ENCODE data around the gene ZNF799.
"Not testable (repeated sequence)": the region's sequence is repeated elsewhere in the genome, so short reads cannot be mapped to it uniquely, and the experiment has no call there.

Gene ZNF799

DNA sequence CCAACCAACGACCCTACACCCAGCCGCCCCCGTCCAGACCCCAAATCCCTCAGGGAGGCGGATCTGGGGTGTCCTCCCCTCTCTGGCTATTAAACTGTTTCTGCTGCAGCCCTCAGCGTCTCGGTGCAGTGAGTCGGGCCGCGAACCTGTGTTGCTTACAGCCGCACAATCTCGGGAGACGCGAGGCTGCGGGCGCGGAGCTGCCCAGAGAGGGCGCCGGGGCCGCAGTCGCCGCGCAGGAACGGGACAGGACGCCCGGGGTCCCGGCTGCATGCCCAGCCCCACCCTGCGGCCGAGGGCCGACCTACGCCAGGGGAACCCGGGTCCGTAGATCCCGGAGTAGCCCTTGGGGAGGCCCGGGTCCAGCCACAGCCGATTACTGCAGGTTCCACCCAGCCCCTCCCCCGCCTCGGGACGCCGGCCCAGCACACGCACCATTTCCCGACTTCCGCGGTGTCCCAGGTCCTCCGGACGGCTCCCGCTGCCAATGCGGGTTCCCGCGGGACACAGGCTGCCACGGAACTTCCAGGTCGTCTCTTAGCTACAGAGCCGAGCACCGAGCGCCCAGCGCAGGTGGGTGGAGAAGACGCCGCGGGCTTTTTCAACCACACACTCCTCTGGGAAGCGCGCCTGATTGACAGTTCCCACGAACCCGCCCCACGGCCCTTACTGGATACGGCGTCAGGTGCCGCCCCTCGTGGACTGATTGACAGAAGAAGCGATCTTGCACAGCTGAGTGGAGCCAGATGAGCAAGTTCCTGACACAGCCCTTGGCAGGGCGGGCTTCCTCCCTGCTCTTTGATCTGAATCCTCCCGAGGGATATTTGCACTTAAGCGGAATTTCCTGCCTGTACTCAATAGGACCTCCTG, at the start of gene ZNF799:
Gene ZNF799, minus strand, starts transcription at position 639 of the 870 bp plus-strand sequence. Its CDS starts 201 bp downstream, at position 438.
- FAIRE-seq (no peak), DNase-seq (ENCODE audit: low spot score) (peak; percentile 80)

GRCh38 chr19:12450844-12451243, 49.8 kb upstream of the ZNF799 start:
- no peak for DNase-seq (ENCODE audit: low spot score)

GRCh38 chr19:12448808-12449207, 47.7 kb upstream of the ZNF799 start:
- DNase-seq (ENCODE audit: low spot score) (no peak), FAIRE-seq (no peak)

More at GRCh38 chr19:12450844-12451243, 49.8 kb upstream of the ZNF799 start:
- no peak for FAIRE-seq

DNA sequence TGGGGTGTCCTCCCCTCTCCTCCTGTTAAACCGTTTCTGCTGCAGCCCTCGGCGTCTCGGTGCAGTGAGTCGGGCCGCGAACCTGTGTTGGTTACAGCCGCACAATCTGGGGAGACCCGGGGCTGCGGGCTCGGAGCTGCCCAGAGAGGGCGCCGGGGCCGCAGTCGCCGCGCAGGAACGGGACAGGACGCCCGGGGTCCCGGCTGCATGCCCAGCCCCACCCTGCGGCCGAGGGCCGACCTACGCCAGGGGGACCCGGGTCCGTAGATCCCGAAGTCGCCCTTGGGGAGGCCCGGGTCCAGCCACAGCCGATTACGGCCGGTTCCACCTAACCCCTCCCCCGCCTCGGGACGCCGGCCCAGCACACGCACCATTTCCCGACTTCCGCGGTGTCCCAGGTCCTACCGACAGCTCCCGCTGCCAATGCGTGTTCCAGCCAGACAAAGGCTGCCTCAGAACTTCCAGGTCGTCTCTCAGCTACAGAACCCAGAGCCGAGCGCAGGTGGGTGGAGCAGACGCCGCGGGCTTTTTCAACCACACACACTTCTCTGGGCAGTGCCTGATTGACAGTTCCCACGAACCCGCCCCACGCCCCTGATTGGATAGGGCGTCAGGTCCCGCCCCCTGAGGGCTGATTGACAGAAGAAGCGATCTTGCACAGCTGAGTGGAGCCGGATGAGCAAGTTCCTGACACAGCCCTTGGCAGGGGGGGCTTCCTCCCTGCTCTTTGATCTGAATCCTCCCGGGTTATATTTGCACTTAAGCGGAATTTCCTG, 39.7 kb upstream of the ZNF799 start, which contains the start of gene ZNF443:
Gene ZNF443, minus strand, starts transcription at position 481 of the 776 bp plus-strand sequence. Its CDS starts 107 bp downstream, at position 374.
- FAIRE-seq (no peak), DNase-seq (ENCODE audit: low spot score) (peak; percentile 84)

DNA sequence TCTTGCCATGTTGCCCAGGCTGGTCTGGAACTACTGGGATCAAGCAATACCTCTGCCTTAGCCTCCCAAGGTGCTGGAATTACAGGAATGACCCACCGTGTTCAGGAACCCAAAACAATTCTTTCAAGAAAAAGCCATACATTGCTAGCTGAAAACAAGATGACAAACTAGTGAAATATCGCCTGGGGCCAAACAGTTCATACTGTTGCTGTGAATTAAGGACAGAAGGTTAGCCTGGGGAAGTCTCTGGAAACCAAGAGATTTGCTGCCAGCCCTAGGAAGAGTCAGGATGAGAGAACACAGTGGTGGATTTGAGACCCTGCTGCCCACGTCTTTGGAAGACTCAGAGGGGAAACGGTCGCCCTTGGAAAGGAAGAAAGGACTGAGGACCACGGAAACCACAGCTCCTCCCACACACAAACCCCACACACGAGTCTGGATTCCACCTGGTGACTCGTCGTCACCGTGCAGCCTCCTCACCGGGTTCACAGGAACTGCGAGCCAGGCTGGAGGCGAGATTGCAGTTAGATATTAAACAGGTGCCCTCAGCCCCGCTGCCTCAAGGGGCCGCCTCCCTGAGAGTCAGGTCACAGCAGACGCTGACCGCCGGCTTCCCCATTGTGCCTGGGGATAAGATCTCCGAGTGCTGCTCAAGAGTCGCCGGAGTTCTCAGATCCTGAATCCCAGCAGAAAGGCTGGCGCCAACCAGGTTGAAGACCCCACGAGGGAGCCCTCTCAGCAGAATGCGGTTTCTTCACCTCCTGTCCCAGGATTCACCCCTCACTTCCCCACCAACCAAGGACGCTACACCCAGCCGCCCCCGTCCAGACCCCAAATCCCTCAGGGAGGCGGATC, 38.8 kb upstream of the ZNF799 start:
- not testable (repeated sequence) for DNase-seq (ENCODE audit: low spot score); FAIRE-seq

DNA sequence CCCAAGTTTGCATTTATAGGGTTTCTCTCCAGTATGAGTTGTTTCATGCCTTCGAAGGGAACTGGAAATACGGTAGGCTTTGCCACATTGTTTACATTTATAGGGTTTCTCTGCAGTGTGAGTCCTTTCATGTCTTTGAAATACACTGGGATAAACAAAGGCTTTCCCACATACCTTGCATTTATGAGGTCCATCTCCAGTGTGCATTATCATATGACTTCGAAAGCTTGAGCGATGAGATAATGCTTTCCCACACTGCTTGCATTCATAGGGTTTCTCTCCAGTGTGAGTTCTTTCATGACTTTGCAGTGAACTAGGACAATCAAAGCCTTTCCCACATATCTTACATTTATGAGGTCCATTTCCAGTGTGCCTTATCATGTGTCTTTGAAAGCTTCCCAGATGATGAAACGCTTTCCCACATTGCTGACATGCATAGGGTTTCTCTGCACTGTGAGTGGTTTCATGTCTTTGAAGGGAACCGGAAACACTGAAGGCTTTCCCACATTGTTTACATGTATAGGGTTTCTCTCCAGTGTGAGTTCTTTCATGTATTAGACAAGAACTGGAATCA, 29.7 kb upstream of the ZNF799 start:
- not testable (repeated sequence) for DNase-seq (ENCODE audit: low spot score); FAIRE-seq

- DNase-seq (ENCODE audit: low spot score): no peak
- FAIRE-seq: no peak
Measured at GRCh38 chr19:12425888-12426274, 24.8 kb upstream of the ZNF799 start.

GRCh38 chr19:12425236-12425887, 24.3 kb upstream of the ZNF799 start:
- FAIRE-seq (no peak), DNase-seq (ENCODE audit: low spot score) (no peak)

DNA sequence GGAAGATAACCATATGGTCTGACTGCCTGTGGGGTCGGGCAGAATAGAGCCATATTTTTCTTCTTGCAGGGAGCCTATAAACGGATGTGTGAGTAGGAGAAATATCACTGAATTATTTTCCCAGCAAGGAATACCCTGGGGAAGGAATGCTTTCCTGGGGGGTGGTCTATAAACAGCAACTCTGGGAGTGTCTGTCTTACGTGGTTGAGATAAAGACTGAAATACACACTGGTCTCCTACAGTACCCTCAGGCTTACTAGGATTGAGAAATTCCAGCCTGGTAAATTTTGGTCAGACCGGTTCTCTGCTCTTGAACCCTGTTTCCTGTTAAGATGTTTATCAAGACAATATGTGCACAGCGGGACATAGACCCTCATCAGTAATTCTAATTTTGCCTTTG, 16.2 kb upstream of the ZNF799 start:
- not testable (repeated sequence) for FAIRE-seq; DNase-seq (ENCODE audit: low spot score)

DNA sequence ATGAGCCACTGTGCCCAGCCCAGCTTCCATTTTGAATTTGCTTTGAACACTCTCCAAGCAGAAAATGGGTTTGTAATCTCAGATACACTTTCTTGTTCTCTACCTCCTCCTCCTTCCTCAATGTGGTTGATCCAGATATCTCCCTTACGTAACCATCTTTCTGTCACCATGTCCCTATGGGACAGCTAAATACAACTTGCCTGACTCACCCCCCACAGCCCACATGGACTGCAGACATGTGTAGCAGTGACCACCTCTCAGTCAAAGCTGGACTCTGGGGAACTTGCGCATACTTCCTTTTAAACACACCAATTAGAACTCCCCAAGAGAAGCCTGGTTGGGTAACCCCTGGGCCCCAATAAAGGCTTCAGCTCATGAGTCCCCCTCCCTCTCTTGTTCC, 10.8 kb upstream of the ZNF799 start:
- DNase-seq (ENCODE audit: low spot score) (no peak), FAIRE-seq (no peak)

- not testable (repeated sequence) for FAIRE-seq; DNase-seq (ENCODE audit: low spot score)
Measured at GRCh38 chr19:12399901-12400632, 1.0 kb downstream of the ZNF799 start.

- DNase-seq (ENCODE audit: low spot score); FAIRE-seq: not testable (repeated sequence)
Measured at GRCh38 chr19:12391148-12391547, 9.9 kb downstream of the ZNF799 start.

DNA sequence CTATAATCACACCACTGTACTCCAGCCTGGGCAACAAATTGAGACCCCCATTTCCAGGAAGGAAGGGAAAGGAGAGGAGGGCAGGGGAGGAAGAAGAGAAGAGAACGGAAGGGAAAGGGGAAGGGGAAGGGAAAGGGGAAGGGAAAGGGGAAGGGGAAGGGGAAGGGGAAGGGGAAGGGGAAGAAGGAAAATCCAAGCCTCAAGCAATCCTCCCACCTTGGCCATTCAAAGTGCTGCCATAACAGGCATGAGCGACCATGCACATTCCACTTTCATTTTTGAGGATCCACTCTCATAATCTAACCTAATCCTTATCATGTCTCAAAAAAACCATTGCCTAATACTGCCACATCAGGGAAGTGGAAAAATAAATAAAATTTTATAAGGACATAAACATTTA, 14.7 kb downstream of the ZNF799 start:
- FAIRE-seq; DNase-seq (ENCODE audit: low spot score): not testable (repeated sequence)

DNA sequence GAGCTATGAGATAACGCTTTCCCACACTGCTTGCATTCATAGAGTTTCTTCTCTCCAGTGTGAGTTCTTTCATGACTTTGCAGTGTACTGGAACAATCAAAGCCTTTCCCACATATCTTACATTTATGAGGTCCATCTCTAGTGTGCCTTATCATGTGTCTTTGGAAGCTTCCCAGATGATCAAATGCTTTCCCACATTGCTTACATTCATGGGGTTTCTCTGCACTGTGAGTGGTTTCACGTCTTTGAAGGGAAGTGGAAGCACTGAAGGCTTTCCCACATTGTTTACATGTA, 20.7 kb downstream of the ZNF799 start:
- FAIRE-seq: no peak
- DNase-seq (ENCODE audit: low spot score): no peak

DNA sequence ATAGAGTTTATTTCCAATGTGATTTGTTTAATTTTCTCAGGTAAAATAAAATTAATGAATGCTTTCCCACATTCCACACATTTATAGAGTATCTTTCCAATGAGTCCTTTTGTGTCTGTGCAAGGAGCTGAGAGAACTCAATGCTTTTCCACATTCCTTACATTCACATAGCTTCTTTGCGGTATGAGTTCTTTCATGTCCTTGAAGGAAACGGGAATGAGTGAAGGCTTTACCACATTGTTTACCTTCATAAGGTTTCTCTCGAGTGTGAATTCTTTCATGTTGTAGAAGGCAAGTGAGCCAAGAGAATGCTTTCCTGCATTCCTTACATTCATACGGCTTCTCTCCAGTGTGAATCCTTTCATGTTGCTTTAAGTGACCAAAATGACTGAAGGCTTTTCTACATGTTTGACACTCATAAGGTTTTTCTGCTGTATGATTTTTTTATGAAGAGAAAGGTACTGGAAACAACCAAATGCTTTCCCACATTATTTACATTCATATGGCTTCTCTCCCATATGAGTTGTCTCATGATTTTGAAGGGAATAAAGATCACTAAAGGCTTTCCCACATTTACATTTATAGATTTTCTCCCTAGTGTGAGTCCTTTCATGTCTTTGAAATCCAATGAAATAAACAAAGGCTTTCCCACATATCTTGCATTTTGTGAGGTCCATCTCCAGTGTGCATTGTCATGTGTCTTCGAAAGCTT, 21.2 kb downstream of the ZNF799 start:
- FAIRE-seq: no peak
- no peak for DNase-seq (ENCODE audit: low spot score)

DNA sequence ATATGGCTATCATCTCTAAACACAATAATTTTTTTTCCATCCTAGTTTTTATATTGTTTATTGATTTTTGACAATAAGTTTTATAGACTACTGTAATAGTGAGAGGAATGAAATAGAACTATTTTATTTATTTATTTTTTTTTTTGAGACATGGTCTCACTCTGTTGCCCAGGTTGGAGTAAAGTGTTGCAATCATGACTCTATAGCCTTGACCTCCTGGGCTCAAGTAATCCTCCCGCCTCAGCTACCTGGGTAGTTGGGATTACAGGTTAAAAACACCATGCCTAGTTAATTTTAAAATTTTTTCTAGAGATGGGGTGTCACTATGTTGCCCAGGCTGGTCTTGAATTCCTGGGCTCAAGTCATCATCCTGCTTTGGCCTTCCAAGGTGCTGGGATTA, 27.0 kb downstream of the ZNF799 start:
- FAIRE-seq (no peak), DNase-seq (ENCODE audit: low spot score) (no peak)

GRCh38 chr19:12365236-12366162, 35.6 kb downstream of the ZNF799 start, which contains the start of gene ZNF442:
ZNF442 (minus strand) TSS chr19:12365683; CDS start chr19:12363631, 2,052 bp downstream.
- FAIRE-seq (no peak), DNase-seq (ENCODE audit: low spot score) (peak; percentile 86)
